ENCODE measurements around the gene JAK3.
"Not testable (repeated sequence)": the region's sequence is repeated elsewhere in the genome, so short reads cannot be mapped to it uniquely, and the experiment has no call there.

The JAK3 gene

DNA sequence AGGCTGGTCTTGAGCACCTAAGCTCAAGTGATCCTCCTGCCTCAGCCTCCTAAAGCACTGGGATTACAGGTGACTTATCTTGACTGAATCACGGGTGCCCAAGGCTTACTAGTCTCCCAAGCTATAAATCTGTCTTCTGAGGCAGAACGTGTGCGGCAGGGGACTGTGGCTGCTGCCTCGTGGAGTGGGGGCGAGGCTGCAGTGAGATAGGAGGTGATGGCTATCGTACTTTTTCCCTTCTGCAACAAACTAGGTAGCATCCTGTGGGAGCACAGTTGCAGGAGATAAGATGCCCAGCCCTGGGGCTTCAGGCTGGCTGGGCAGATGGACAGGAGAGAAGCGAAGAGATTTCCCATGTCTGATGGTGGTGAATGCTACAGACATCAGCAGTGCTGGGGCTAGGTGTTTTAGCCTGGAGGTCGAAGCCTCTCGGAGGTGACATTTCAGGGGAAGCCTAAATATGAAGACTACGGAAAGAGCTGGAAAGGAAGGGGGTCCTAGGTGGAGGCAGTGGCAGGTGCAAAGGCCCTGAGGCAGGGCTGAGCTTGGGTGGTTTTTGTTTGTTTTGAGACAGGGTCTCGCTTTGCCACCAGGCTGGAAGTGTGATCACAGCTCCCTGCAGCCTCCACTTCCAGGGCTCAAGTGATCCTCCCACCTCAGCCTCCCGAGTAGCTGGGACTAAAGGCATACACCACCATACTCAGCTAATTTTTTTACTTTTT, 45.5 kb downstream of the JAK3 start:
- no peak for DNase-seq

DNA sequence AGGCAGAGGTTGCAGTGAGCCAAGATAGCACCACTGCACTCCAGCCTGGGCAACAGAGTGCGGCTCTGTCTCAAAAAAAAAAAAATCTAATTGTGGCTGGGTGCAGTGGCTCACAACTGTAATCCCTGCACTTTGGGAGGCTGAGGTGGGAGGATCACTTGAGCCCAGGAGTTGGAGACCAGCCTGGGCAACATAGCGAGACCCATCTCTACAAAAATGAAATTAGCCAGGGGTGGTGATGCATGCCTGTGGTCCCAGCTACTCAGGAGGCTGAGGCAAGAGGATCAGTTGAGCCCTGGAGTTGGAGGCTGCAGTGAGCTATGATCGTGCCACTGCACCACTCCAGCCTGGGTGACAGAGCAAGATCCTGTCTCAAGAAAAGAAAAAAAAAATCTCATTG, 49.2 kb downstream of the JAK3 start:
- not testable (repeated sequence) for DNase-seq

DNA sequence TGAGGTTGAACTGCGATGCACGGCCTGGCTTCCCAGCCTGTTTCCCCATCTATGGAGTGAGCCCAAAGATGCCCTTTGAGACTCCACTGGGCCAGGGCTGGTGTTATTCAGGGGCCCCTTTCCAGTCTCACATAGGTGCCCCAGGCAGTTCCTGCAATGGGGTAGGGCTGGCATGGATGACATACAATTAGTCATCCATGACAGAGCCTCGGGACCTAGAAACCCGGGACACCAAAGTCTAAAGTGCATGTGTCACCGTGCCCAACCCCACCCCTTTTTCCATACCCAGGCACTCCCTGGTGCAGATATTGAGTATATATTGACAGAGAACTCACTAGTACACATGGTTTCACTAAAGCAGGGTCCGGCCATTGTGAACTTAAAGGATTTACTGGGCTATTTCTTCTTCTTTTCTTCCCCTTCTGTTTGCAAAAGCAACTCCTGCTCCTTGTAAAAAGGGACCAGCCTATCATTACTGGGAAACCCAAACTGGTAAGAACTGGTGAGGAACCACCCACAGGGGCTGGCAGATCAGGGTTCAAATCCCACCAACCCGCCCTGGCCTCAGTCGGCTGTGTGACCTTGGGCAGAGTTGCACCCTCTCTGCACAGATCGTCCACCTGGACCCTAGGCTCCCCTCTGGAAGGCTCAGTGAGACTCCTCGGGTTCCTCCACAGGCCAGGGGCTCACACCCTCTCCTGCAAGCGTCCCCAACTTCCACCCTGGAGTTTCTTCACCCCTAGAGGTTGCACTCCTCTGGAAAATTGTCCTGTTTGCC, 50.2 kb downstream of the JAK3 start:
- DNase-seq = peak; percentile 57

DNA sequence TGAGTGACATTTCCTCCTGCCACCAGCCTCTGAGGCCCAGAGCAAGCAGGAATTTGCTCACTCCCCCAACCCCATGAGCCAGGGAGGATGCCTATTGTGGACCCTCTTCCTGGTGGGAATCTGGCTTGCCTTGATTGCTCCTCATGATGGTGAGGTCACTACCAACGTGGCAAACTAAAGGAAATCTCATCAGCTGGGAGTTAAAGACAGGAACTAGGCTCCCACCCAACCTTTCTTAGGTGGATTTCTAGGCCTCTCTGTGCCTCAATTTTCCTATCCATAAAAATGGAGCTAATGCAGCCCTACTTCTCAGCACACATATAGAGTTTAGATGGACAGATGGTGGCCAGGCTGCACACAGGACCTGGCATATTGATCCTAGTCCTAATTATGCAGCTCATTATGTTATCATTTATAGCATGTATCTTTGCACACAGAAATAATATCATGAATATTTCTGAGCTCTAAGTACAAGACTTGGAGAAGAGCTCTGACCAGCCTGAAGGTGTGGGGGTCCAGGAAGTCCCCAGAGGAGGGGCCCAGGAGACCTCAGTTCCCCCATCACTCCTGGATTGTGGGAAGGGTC, 50.9 kb downstream of the JAK3 start:
- no peak for DNase-seq

DNA sequence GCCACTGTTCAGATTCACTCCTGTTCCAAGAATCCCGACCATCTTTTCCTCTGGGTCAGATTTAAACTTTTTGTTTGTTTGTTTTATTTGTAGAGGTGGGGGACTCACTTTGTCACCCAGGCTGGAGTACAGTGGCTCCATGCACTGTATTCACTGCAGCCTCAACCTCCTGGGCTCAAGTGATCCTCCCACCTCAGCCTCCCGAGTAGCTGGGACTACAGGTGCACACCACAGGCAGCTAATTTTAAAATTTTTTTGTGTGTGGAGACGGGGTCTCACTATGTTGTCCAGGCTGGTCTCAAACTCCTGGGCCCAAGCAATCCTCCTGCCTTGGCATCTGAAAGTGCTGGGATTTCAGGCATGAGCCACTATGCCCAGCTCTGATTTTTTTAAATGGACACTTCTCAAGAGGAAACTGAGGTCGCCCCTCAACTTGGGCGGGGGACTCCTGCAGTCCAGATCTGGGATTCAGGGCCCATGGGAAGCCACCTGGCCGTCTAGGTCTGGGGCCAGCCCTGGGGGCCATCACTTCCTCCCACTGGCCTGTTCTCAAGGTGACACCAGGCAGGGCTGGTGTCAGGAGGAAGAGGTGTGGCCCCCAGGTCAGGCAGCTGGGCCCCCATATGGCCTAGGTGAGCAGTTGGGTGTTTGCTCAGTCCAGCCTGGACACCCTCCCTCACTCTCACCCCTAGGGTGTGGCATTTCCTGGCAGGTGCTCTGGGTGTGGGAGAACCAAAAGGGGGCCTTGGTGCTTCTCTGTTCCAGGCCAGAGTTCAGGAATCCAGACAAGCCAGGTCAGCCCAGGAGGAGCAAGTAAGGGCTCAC, 51.6 kb downstream of the JAK3 start:
- no peak for DNase-seq

DNA sequence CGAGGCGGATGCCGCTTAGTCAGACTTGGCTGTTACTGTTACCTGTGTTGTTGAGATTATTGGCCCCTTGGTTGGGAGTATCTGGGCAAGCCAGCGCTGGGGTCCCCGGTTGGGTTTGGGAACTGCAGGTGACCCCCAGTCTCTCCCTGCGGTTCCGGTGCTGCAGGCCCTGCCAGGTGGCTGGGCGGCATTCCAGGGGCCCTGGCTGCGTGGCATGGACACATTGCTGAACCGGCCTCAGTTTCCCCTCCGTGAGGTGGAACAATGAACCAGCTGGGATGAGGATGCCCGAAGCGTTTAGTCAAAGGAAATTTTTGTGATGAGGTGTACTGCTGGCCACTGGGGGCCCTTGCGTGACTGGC, 52.3 kb downstream of the JAK3 start:
- no peak for DNase-seq

DNA sequence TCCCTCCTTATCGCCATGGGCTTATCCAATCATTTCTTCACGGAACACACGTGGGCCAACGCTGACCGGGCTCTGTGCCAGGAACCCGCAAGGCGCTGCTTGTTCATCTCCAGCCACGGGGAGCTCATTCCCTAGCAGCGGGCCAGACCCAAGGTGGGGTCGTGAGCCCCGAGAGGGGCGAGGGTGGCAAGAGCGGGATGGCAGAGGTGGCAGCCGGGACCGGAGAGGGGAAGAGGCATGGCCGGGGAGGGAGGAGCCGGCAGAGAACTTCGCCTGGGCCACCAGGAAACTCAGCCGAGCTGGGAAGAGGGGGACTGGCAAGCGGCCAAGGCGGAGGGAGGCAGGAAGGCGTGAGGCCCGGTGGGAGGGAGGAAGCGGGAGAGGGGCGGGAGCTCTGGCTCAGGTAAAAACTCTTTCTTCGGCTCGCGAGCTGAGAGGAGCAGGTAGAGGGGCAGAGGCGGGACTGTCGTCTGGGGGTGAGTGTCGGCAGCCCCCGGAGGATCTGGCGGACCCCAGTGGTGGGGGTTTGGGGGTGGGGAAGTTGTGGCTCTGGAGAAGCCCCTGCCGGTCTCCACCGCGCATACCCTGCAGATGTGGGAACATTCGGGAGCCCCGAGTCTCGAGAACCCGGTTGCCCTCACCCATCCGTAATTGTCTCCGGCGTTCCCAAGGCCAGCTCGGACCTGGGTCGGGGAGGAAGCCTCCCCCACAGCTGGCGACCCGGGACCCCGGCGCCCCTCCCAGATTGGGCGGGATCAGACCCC, 52.9 kb downstream of the JAK3 start, which contains the start of gene B3GNT3:
Gene B3GNT3, plus strand, starts transcription at position 408 of the 764 bp plus-strand sequence. CDS start 12,670 bp downstream, outside the sequence.
- DNase-seq = no peak

DNA sequence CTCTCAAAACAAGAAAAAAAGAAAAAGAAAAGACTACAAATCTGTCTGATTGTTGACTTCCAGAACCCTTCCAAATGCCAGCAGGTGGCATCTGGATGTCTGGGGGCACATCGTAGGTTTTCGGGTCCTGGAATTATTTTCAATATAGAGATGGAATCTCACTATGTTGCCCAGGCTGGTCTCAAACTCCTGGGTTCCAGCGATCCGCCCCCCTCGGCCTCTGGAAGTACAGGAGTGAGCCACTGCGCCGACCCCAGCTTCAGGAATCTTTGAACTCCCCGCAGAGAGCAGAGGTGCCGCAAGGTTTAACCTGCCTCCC, 53.4 kb downstream of the JAK3 start:
- DNase-seq = no peak

DNA sequence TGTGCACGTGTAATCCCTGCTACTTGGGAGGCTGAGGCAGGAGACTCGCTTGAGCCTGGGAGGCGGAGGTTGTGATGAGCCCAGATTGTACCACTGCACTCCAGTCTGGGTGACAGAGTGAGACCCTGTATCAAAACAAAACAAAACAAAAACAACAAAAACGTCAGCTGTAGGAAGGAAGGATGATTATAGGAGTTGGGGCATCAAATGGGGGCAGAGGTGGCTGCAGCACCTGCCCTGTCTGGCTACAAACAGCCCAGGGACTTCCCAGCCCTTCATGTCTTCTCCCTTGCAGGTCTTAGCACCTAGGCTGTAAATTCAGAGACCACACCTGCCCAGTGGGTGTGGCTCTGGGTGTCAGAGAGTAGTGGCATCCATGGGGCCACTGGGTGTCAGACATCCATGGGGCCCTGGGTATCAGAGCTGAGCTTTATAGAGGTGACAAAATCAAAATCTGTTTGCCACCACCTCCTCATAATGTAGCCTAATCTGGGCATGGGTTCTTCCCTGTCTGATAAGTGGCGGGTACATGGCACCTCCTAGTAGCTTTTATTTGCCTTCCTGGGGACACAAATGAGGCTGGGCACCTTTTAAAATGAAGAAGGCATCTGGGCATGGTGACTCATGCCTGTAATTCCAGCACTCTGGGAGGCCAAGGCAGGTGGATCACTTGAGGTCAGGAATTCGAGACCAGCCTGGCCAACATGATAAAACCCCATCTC, 57.6 kb downstream of the JAK3 start:
- DNase-seq = no peak

DNA sequence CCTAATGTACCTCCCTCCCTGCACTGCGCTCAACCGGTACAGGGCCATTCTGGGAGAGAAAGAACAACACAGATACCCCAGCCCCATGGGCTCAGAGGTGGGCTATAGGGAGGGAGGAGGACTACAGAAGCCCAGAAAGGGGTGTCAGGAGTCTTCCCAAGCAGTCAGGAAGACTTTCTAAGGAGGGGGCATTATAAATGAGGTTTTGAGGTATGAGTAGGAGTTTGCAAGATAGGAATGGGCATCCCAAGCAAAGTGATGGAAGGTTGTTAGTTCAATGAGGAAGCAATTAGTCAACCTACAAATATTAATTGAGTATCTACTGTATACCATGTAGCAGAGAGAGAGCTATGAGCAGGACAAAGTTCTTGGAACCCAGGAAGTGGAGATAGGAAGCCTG, 59.1 kb downstream of the JAK3 start:
- DNase-seq = no peak

DNA sequence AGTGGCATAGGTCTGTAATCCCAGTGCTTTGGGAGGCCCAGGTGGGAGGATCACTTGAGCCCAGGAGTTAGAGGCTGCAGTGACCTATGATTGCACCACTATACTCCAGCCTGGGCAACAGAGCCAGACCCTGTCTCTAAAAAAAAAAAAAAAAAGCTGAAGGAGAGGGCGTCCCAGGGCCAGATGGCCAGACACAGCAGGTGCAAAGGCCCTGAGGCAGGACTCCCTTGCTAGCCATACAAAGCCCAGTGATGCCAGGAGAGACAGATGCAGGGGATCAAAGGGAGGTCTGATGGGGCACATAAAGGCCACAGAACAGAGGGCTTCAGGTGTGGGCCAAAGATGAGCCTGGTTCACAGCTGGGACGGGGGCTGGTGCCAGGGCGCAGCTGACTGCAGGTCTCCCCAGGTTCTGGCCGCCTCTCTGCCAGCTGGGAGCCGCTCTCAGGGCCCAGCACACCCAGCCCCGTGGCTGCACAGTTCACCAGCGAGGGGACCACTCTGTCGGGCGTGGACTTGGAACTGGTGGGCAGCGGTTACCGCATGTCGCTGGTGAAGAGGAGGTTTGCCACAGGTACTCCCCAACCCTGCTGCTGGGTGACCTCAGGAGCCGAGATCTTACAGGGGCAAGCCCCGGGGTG, 60.4 kb downstream of the JAK3 start:
- DNase-seq = no peak

DNA sequence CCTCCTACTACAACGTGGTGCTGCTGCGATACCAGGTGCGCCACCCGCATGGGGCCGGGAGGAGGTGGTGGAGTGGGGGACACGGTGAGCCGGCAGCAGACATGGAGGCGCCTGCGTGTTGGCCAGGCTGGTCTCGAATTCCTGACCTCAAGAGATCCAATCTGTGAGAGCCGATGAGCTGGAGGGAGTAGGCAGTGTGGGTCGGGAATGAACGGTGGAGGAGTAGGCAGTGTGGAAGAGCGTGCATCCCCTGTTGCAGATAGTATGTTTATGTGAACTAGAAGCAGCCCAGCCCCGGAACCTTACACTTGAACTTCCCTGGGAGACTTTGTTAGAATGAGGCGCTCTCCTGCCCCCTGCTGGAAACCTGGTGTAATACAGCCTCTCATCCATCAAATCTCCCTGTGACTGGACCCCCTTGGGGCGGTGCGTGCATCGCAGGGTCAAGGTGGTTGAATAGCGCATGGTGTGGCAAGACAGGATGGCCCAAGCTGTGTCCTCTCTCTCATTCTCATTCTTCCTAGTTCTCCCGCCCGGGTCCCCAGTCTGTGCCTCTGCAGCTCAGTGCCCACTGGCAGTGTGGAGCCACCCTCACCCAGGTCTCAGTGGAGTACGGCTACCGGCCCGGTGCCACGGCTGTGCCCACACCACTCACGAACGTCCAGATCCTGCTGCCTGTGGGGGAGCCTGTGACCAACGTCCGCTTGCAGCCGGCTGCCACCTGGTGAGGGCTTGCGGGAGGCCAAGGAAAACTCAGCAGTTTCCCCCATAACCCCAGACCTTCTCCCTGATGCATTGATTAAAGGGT, 63.4 kb downstream of the JAK3 start:
- peak; percentile 21 for DNase-seq

DNA sequence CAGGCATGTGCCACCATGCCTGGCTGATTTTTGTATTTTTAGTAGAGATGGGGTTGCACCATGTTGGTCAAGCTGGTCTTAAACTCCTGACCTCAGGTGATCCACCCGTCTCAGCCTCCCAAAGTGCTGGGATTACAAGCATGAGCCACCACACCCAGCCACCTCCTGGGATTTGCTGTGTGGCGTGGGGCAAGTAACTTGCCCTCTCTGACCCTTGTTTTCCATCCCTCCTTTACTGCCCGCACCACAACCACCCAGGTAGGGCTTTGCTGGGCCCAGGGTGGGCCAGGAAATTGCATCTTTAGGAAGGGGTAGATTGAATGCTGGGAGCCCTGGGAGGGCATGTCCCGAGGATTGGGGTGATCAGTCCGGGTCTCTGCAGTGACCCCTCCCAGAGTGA, 64.1 kb downstream of the JAK3 start:
- not testable (repeated sequence) for DNase-seq

DNA sequence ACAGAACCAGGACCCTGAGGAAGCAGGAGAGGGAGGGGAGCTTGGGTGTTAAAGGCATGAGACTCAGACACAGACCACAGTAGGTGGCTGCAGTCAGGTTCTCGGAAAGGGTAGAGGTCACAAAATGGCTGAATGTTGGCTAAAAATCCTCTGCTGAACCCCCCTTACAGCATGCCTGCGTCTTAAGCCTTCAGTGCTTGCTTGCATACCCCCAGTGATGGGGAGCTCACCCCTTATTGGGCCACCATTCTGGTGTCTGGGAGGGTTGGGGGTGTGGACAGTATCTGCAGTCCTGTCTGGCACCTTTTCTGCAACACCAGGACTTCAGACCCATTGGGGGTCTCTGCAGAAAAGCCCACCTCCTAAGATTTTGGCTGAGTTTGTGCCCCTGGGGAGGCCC, 67.0 kb downstream of the JAK3 start:
- DNase-seq = no peak

DNA sequence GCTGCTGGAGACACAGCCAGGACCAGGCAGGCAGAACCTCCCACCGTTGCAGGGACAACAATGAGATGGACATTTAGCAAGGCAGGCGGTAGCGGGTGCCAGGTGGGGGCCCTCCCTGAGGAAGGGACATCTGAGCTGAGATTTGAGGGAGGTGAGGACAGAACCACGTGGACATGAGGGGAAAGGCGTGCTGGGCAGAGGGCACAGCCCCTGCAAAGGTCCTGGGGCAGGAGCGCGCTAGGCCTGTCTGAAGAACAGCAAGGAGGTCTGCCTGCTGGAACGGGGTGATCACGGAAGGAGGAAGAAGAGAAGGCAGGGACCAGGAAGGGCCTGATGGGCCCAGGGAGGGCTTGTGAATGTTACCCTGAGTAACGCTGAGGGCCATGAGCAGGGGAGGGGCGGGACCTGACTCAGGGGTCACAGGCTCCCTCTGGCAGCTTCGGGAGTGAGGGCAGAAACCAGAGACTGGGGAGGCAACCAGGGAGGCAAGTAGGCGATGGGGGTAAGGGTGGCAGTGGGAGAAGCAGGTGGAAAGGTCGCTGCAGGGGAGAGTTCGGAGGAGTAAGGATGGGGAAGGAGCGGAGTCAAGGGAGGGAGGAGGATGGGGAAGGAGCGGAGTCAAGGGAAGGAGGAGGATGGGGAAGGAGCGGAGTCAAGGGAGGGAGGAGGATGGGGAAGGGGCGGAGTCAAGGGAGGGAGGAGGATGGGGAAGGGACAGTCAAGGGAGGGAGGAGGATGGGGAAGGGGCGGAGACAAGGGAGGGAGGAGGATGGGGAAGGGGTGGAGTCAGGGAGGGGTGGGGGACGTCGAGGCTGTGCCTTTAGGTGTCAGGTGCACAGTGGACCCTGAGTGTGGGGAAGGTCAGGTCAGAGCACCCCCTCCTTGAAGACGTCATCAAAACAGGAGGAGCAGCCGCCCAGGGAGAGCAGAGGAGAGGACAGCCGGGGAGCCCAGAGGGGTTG, 68.5 kb downstream of the JAK3 start:
- DNase-seq = no peak

DNA sequence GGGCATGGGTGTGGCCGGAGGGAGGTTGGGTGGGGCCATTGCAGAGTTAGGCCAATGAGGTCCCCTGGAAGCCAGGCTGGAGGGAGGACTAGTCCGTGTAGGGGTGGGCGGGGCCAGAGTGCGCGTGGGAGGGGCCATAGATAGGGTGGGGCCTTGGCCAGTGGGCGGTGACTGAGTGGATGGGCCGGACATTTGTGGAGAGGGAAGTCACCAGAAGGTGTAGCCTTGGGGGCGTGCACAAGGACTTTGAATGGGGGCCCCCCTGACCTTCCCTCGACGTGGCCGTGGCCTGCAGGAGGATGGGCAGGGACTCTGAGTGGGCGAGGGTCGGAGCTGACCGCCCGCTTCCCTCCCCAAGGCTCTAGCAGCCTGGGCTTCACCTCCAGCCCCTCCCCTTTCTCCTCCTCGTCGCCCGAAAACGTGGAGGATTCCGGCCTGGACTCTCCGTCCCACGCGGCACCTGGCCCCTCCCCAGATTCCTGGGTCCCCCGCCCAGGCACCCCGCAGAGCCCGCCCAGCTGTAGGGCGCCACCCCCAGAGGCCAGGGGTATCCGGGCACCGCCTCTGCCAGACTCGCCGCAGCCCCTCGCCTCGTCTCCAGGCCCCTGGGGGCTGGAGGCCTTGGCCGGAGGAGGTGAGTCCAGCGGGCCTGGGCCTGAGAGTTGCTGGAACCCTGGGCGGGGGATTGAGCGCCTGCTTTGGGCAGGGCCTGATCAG, 69.4 kb downstream of the JAK3 start:
- DNase-seq = no peak

DNA sequence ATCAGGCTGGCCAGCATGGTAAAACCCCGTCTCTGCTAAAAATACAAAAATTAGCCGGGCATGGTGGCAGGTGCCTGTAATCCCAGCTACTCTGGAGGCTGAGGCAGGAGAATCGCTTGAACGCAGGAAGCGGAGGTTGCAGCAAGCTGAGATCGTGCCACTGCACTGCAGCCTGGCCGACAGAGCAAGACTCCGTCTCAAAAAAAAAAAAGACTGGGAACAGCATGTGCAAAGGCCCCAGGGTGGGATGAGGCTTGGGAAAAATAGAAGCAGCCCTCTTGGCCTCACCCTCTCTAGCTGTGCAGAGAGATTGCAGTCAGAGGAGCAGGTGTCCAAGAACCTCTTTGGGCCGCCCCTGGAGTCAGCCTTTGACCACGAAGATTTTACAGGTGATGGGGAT, 69.9 kb downstream of the JAK3 start:
- DNase-seq = not testable (repeated sequence)

DNA sequence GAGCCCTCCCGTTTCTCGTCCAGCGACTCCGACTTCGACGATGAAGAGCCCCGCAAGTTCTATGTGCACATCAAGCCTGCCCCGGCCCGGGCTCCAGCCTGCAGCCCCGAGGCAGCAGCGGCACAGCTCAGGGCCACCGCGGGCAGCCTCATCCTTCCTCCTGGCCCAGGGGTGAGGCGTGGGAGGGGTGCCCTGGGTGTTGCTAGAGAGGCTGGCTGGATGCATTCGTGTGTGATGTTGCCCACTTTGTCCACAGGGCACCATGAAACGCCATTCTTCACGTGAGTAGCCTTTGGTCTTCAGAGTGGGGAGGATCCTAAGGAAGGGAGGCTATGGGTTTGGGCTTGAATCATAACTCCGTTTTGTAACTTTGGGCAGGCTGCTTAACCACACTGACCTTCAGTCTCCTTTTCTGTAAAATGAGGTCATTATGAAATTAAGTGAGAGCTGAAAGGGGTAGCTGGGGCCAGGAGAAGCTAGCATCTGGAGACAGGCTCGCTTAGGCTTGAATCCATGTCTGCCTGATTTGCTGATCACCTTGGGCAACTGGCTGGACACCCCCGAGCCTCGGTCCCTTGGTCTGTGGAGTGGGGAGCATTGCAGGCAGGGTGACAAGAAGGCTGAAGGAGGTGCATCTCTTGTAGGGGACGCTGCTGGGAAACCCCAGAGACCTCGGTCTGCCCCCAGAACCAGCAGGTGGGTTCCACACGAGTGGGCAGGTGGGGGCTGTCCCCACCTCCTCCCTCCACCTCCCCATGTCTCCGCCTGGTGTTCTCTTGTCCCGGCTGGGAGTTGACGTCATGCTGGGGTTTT, 71.6 kb downstream of the JAK3 start:
- DNase-seq = no peak

Measured in T1000 (cell line).